Thoracic aorta (tissue), 2 donors: ENCODE measurements around the gene SOCS3. TPM values are rescaled to one million over a fixed set of nuclear protein-coding genes. Genes with fewer than 3 reads are reported as not detected.

Experiments
- ATAC-seq: fragments of 150-250 bp; one replicate; pipeline ENCODE4 v1.8.0; 2017; ENCODE audit warnings: low read depth; ENCODE audit not compliant: insufficient number of reproducible peaks, low FRiP score
- DNase-seq: peaks from one replicate; pipeline ENCODE4 v3.0.0-alpha.2; 2020; ENCODE audit warnings: low spot score
- H3K27ac ChIP-seq, 2 donors: fragments of 200-600 bp; sonication (generic); 1 replicate in 1 of 2; 2 replicates in 1 of 2; pipeline ENCODE4 v1.5.1; 2016; ENCODE audit warnings: mild to moderate bottlenecking in 2 of 2, moderate library complexity in 2 of 2
- H3K27me3 ChIP-seq: fragments of 200-600 bp; sonication (generic); replicated peaks from 2 replicates; pipeline ENCODE4 v1.6.0; 2016; ENCODE audit warnings: mild to moderate bottlenecking; ENCODE audit not compliant: insufficient read depth
- H3K36me3 ChIP-seq: fragments of 200-600 bp; sonication (generic); one replicate; pipeline ENCODE4 v1.5.1; 2016
- H3K4me1 ChIP-seq, 2 donors: fragments of 200-600 bp; sonication (generic); 1 replicate in 1 of 2; 2 replicates in 1 of 2; pipeline versions ENCODE4 v1.5.1 to v1.6.0; 2016; ENCODE audit warnings: low read depth in 2 of 2, mild to moderate bottlenecking in 1 of 2; ENCODE audit not compliant: control insufficient read depth in 1 of 2
- H3K4me3 ChIP-seq: fragments of 200-600 bp; sonication (generic); 2 replicates; pipeline ENCODE4 v1.5.1; 2016; ENCODE audit warnings: mild to moderate bottlenecking
- H3K9me3 ChIP-seq: fragments of 200-600 bp; sonication (generic); 2 replicates; pipeline ENCODE4 v1.5.1; 2016
- CTCF ChIP-seq: fragments of 200-600 bp; sonication (generic); IDR thresholded peaks from one replicate; pipeline ENCODE4 v1.5.1; 2019; ENCODE audit warnings: antibody characterized with exemption
- total RNA-seq, 2 donors: library from RNA; depleted of rRNA; stranded (reverse); fragments of >200 nt; gene quantifications; one replicate each; pipeline versions ENCODE4 v1.1.0 to v1.2.3, GENCODE V29; 2016

SOCS3 gene
- total RNA-seq, 2 donors from 2014 or later, result 313 to 361 TPM

GRCh38 chr17:78395155-78395554 lies 35.3 kb upstream of the SOCS3 start:
- TF ChIP-seq CTCF, result no peak
- no peak overlapping the region for H3K27ac ChIP-seq
- H3K27me3 ChIP-seq, result no peaks in the 10 kb centered on the region
- DNase-seq (no peak), ATAC-seq (no peak)
- H3K36me3 ChIP-seq, result peaks cover 15% of the 10 kb centered on the region
- H3K9me3 ChIP-seq, result no peaks in the 10 kb centered on the region
- H3K4me1 ChIP-seq, result peaks cover 12 to 34% of the 10 kb centered on the region in 2 donors
- H3K4me3 ChIP-seq, result no peak overlapping the region

GRCh38 chr17:78394209-78394608 lies 34.3 kb upstream of the SOCS3 start:
- no peak for DNase-seq
- no peak overlapping the region for H3K27ac ChIP-seq
- no peak for ATAC-seq
- H3K9me3 ChIP-seq, result no peaks in the 10 kb centered on the region
- no peaks in the 10 kb centered on the region for H3K27me3 ChIP-seq
- no peak overlapping the region for H3K4me3 ChIP-seq
- peaks cover 12 to 37% of the 10 kb centered on the region in 2 donors for H3K4me1 ChIP-seq
- no peak for TF ChIP-seq CTCF
- peaks cover 6% of the 10 kb centered on the region for H3K36me3 ChIP-seq

GRCh38 chr17:78393575-78393974 lies 33.7 kb upstream of the SOCS3 start:
- no peak for ATAC-seq
- no peak for DNase-seq
- H3K4me1 ChIP-seq, result peaks cover 12 to 40% of the 10 kb centered on the region in 2 donors
- H3K36me3 ChIP-seq, result no peaks in the 10 kb centered on the region
- H3K27me3 ChIP-seq, result no peaks in the 10 kb centered on the region
- no peak overlapping the region for H3K27ac ChIP-seq
- TF ChIP-seq CTCF, result no peak
- no peak overlapping the region for H3K4me3 ChIP-seq
- H3K9me3 ChIP-seq, result no peaks in the 10 kb centered on the region

- Histone ChIP-seq H3K27me3 (no peaks in the 10 kb centered on the region), H3K9me3 (no peaks in the 10 kb centered on the region), H3K36me3 (no peaks in the 10 kb centered on the region), H3K27ac (no peak overlapping the region), H3K4me1 (peaks cover 18 to 40% of the 10 kb centered on the region in 2 donors), H3K4me3 (no peak overlapping the region)
- no peak for ATAC-seq
- TF ChIP-seq CTCF, result no peak
- no peak for DNase-seq
These were observed 32.4 kb upstream of the SOCS3 start for GRCh38 chr17:78392295-78392694.

- Histone ChIP-seq H3K27ac (no peak overlapping the region), H3K36me3 (no peaks in the 10 kb centered on the region), H3K9me3 (no peaks in the 10 kb centered on the region), H3K4me3 (no peak overlapping the region), H3K27me3 (no peaks in the 10 kb centered on the region), H3K4me1 (peaks cover 18 to 40% of the 10 kb centered on the region in 2 donors)
- ATAC-seq (no peak), DNase-seq (no peak)
- no peak for TF ChIP-seq CTCF
These were observed 32.0 kb upstream of the SOCS3 start for GRCh38 chr17:78391843-78392242.
